T-helper 2 cell (primary cell): ENCODE measurements around the gene PCYT2.

Source experiments
- DNase-seq, 5 experiments: peaks; one replicate each; pipeline versions ENCODE4 v3.0.0 to v3.0.0-alpha.2; 2012 to 2022
- total RNA-seq, 2 donors: gene quantifications; one replicate each; lab custom pipeline; 2026; lab: John Stamatoyannopoulos, UW

The PCYT2 gene
- 33.3 to 34.6 reads per million in 2 donors for total RNA-seq

- peak; percentile 85 to 94 (median 93) for DNase-seq
Measured at GRCh38 chr17:81911277-81911961, at the start of gene PCYT2. TSS of gene PCYT2 (minus strand) at chr17:81911399. CDS start at chr17:81911355, 44 bp downstream.

- no peak for DNase-seq
Measured at GRCh38 chr17:81960130-81960958, 49.1 kb upstream of the PCYT2 start.

GRCh38 chr17:81959362-81960129 is 48.3 kb upstream of the PCYT2 start:
- DNase-seq, result peak; percentile 66 to 82 (median 75)

- DNase-seq, result no peak
Measured at GRCh38 chr17:81958633-81959342, 47.6 kb upstream of the PCYT2 start.

GRCh38 chr17:81957691-81958432 is 46.7 kb upstream of the PCYT2 start:
- no peak for DNase-seq

GRCh38 chr17:81956607-81957589 is 45.7 kb upstream of the PCYT2 start:
- no peak for DNase-seq

- no peak for DNase-seq
Measured at GRCh38 chr17:81955756-81956544, 44.8 kb upstream of the PCYT2 start.

- DNase-seq, result no peak
Measured at GRCh38 chr17:81955058-81955681, 44.0 kb upstream of the PCYT2 start.

GRCh38 chr17:81954131-81955057 is 43.2 kb upstream of the PCYT2 start:
- DNase-seq, result no peak

- DNase-seq, result peak in 1 of 5 experiments; percentile 40
Measured at GRCh38 chr17:81953443-81953842, 42.2 kb upstream of the PCYT2 start.

- DNase-seq, result no peak
Measured at GRCh38 chr17:81952792-81953228, 41.6 kb upstream of the PCYT2 start.

GRCh38 chr17:81951785-81952684 is 40.8 kb upstream of the PCYT2 start:
- DNase-seq, result no peak

- DNase-seq, result no peak
Measured at GRCh38 chr17:81950501-81950900, 39.3 kb upstream of the PCYT2 start.

- no peak for DNase-seq
Measured at GRCh38 chr17:81948635-81949378, 37.6 kb upstream of the PCYT2 start.

- no peak for DNase-seq
Measured at GRCh38 chr17:81947189-81947588, 36.0 kb upstream of the PCYT2 start, which contains the start of gene MYADML2. TSS of gene MYADML2 (minus strand) at chr17:81947233. CDS start at chr17:81941741, 5,492 bp downstream.

- DNase-seq, result no peak
Measured at GRCh38 chr17:81944858-81945257, 33.7 kb upstream of the PCYT2 start.
